HepG2 (cell line): ENCODE results near the gene ZNF669.

Experiments
- CTCF ChIP-seq: sonication (generic); formaldehyde crosslinking; IDR thresholded peaks from 2 replicates; pipeline ENCODE4 v1.5.0; 2020; ENCODE audit warnings: mild to moderate bottlenecking, missing genetic modification reagents, moderate library complexity
- EP300 ChIP-seq, 3 experiments: sonication (generic) in 1 of 3; formaldehyde crosslinking in 1 of 3; IDR thresholded peaks; 2 replicates each; pipeline versions ENCODE4 v1.5.1 to v1.6.1; 2011 to 2020; ENCODE audit warnings: low read depth in 2 of 3, low read length in 2 of 3, borderline replicate concordance in 1 of 3, improper control_type of control experiment in 1 of 3, mild to moderate bottlenecking in 1 of 3, missing genetic modification reagents in 1 of 3, moderate library complexity in 1 of 3
- FOXM1 ChIP-seq: sonication (generic); formaldehyde crosslinking; IDR thresholded peaks from 2 replicates; pipeline ENCODE4 v1.5.0; 2020; ENCODE audit warnings: missing genetic modification reagents
- JUND ChIP-seq: sonication (generic); formaldehyde crosslinking; IDR thresholded peaks from 2 replicates; pipeline ENCODE4 v1.8.0; 2022; ENCODE audit warnings: mild to moderate bottlenecking, missing genetic modification reagents
- KLF13 ChIP-seq: sonication (generic); formaldehyde crosslinking; IDR thresholded peaks from 2 replicates; pipeline ENCODE4 v1.4.0; 2020; ENCODE audit warnings: mild to moderate bottlenecking, missing genetic modification reagents
- NFIB ChIP-seq: sonication (generic); formaldehyde crosslinking; IDR thresholded peaks from 2 replicates; pipeline ENCODE4 v1.9.0; 2021; ENCODE audit warnings: missing genetic modification reagents, mild to moderate bottlenecking, borderline replicate concordance
- POLR2A ChIP-seq, 2 experiments: IDR thresholded peaks; 2 replicates each; pipeline ENCODE4 v1.6.1; 2011; ENCODE audit warnings: low read depth in 2 of 2, low read length in 2 of 2, mild to moderate bottlenecking in 1 of 2, moderate library complexity in 1 of 2; ENCODE audit not compliant: insufficient read depth in 1 of 2
- ZFY ChIP-seq: sonication (generic); formaldehyde crosslinking; IDR thresholded peaks from 2 replicates; pipeline ENCODE4 v1.4.0; 2020; ENCODE audit warnings: missing genetic modification reagents
- ZKSCAN1 ChIP-seq: fragments of 150-350 bp; IDR thresholded peaks from 2 replicates; pipeline ENCODE4 v1.6.1; 2014; ENCODE audit warnings: low read length
- ZNF234 ChIP-seq: sonication (generic); formaldehyde crosslinking; conservative IDR thresholded peaks from 2 replicates; pipeline ENCODE4 v1.5.1; 2020; ENCODE audit warnings: mild to moderate bottlenecking, missing genetic modification reagents
- ZNF432 ChIP-seq: sonication (generic); formaldehyde crosslinking; IDR thresholded peaks from 2 replicates; pipeline ENCODE4 v1.5.0; 2020; ENCODE audit warnings: missing genetic modification reagents, mild to moderate bottlenecking, borderline replicate concordance
- ZNF605 ChIP-seq: sonication (generic); formaldehyde crosslinking; IDR thresholded peaks from 2 replicates; pipeline ENCODE4 v1.8.0; 2022; ENCODE audit warnings: mild to moderate bottlenecking, missing genetic modification reagents

GRCh38 chr1:247100676-247101279 is 3.4 kb downstream of the ZNF669 start:
- TF ChIP-seq KLF13 (no peak), FOXM1 (CRISPR knock-in tag) (no peak), EP300 (IDR thresholded peaks at IDR 0.05; ENCODE audit: low read depth in 2 of 2, low read length in 2 of 2) (no peak), EP300 (CRISPR knock-in tag; IDR thresholded peaks at IDR 0.05; ENCODE audit: borderline replicate concordance) (no peak), JUND (CRISPR knock-in tag) (no peak), ZNF605 (CRISPR knock-in tag) (no peak), ZNF234 (CRISPR knock-in tag) (no peak), CTCF (CRISPR knock-in tag) (no peak), NFIB (CRISPR knock-in tag) (no peak), ZFY (CRISPR knock-in tag) (no peak), ZNF432 (CRISPR knock-in tag) (no peak), POLR2A (IDR thresholded peaks at IDR 0.05; ENCODE audit: insufficient read depth in 1 of 2, low read depth in 2 of 2, low read length in 2 of 2) (no peak), ZKSCAN1 (no peak)
